HG03457 (cell line): Measurements from ENCODE around the gene SHISA9.
"Not testable (repeated sequence)": the region's sequence is repeated elsewhere in the genome, so short reads cannot be mapped to it uniquely, and the experiment has no call there.

Source experiments
- ATAC-seq: cut with Tn5 transposase; IDR thresholded peaks from one replicate; pipeline ENCODE4 v1.9.1; 2021; ENCODE audit warnings: moderate number of reproducible peaks; ENCODE audit not compliant: unreplicated experiment

SHISA9 gene

GRCh38 chr16:12901597-12902461, at the start of gene SHISA9:
Gene SHISA9, plus strand, starts transcription at chr16:12901598.
- no peak for ATAC-seq

GRCh38 chr16:12853972-12854371, 47.4 kb upstream of the SHISA9 start:
- no peak for ATAC-seq

GRCh38 chr16:12857435-12857834, 44.0 kb upstream of the SHISA9 start:
- not testable (repeated sequence) for ATAC-seq

DNA sequence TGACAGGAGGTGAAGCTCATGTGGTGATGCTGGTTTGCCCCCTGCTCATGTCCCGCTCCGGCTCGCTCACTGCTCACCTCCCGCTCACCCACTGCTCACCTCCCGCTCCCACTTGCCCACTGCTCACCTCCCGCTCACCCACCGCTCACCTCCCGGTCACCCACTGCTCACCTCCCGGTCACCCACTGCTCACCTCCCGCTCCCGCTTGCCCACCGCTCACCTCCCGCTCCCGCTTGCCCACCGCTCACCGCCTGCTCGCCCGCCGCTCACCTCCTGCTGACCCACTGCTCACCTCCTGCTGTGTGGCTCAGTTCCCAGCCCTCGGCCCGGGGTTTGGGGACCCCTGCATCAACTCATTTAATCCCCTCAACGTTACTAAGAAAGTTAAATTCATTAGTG, 39.1 kb upstream of the SHISA9 start:
- no peak for ATAC-seq

DNA sequence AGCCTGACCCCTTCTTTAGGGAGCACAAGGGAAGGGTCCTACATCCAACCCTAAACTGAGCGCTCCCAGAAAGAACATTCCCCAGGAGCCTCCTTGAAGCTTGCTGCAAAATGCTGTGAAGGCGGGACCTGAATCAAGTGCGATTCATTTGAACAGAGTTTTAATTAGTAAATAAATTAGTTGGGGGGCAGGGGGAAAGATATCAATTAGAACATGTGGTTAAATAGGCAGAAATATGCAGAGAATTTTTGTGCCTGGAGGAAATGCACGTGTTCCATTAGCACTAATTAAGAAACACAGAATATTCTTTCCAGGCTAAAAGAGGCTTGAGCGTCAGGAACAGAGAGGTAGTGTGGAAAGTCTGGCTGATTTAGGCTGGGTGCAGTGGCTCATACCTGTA, 38.5 kb upstream of the SHISA9 start:
- ATAC-seq = no peak

GRCh38 chr16:12866981-12867551, 34.3 kb upstream of the SHISA9 start:
- ATAC-seq = no peak

- ATAC-seq = no peak
Measured at GRCh38 chr16:12868169-12868568, 33.2 kb upstream of the SHISA9 start.

DNA sequence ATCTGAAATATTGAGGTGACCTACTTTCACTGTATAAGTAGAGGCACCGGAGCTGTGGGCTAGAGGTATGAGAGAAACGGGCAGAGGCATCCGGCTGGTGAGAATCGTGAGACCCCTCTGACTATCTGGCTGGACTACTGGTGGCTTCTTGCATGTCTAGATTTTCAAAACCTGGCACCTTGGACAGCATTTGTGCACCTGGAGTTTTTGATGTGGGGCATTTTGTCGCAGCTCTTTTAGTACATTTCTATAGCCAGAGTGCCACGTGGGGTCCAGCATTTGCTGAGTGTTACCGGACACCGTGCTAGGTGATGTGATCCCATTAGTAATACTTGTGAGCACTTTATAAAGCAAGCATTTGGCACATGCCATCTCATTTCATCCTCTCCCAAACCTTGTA, 32.6 kb upstream of the SHISA9 start:
- ATAC-seq = no peak

DNA sequence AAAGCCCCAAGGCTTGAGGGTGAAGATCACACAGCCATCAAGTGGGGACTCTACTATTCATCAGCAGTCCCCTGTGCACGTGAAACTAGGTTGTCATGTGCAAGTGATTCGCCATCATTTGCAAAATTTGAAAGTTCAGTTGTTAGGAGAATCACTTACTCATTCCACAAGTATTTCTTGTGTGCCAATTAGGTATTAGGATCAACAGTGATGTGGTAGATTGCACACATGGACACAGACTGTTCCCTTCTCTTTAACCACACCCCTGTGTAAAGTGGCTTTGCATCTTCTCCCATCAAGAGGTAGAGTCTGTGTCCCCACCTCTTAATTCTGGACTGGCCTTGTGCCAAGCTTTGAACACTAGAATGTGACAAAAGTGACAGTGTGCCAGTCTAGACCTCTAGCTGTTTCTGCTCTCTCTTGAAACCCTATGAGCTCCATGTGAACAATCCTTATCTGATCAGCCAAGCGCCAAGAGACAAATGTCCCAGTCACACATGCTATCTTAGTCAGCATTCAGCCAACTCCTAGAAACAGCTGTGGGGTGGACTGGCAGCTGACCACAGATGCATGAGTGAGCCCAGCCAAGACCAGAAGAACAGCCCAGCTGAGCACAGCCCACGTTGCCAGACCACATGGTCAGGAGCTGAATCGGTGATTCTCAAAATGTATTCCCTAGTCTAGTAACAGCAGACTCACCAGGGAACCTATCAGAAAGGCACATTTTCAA, 31.5 kb upstream of the SHISA9 start:
- ATAC-seq = no peak

- no peak for ATAC-seq
Measured at GRCh38 chr16:12871784-12872183, 29.6 kb upstream of the SHISA9 start.

DNA sequence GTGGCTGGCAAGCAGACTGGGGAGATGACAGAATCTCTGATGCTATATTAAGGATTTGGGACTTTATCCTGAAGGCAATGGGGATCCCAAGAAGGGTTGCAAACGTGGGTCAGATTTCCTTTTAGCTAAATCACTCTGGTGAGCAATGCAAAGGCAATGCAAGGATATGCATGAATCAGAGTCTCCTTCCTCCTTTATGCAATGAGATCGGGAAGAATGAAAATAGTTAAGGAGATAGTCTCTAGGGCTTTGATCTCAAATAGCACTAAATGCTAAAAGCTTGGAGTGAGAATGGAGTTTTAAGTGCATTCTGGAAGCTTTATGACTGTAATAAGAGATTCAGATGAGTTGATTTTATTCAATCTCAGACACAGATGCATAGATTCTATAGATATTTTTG, 27.2 kb upstream of the SHISA9 start:
- ATAC-seq = no peak

GRCh38 chr16:12876778-12877177, 24.6 kb upstream of the SHISA9 start:
- ATAC-seq = no peak

- no peak for ATAC-seq
Measured at GRCh38 chr16:12878973-12879372, 22.4 kb upstream of the SHISA9 start.

GRCh38 chr16:12879812-12880211, 21.6 kb upstream of the SHISA9 start:
- no peak for ATAC-seq

- no peak for ATAC-seq
Measured at GRCh38 chr16:12881182-12881581, 20.2 kb upstream of the SHISA9 start.

DNA sequence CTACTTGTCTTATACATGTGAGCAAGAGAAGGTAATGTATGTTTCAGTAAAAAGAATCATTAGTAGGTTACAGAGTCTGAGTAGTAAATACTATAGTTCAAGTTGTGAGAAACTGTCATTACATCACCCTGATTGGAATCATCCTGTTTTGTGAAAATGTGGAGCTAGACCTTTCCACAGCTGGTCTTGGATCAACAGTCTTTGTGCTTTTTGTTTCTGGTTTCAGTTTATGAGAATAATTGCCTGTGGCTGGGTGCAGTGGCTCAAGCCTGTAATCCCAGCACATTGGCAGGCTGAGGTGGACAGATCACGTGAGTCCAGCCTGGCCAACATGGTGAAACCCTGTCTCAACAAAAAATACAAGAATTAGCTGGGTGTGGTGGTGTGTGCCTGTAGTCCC, 19.7 kb upstream of the SHISA9 start:
- no peak for ATAC-seq

- no peak for ATAC-seq
Measured at GRCh38 chr16:12885742-12886141, 15.7 kb upstream of the SHISA9 start.

DNA sequence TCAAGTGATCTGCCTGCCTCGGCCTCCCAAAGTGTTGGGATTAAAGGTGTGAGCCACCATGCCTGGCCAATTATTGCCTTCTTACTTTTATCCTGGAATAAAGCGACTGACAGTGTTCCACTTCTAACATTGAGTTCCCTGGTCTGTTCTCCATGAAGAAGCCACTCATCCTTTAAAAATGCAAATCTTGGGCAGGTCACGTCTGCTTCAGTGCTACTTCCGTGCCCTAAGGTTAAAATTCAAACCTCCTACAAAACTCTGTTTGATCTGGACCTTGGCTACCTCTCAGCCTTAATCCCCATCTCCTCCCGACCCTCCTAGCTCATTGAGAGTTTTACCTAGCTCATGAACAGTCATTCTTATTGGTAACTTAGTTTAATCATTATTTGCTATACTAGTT, 9.6 kb upstream of the SHISA9 start:
- no peak for ATAC-seq

DNA sequence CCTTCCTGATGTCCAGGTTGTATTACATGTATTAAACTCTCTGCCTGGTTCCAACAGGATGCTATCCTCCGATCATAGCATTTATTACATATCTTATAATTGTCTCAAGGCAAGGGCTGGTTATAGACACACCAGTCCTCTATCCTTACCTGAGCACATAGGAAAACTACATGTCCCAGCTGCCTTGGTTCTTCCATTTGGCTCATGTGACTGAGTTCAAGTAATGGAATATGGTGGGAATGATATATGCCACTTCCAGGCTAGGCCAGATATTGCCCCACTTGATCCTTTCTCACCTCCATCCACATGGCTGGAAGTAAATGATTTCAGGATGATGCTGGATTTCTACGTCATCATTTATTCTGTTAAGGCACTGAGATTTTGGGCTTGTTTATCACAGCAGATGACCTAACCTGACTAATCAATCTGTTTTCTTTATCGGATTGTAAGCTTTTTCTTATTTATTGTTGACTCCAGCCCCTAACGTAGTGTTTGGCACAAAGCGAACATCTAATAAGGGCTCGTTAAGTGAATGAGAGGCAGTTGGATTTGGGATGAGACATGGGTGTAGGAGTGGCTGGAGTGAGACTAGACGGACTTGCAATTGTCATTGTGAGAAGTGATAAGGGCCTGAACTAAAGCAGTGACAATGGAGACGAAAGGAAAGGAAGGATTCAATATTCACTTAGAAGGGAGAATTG, 8.2 kb upstream of the SHISA9 start:
- no peak for ATAC-seq

- no peak for ATAC-seq
Measured at GRCh38 chr16:12896562-12896961, 4.8 kb upstream of the SHISA9 start.

- ATAC-seq = no peak
Measured at GRCh38 chr16:12898551-12898950, 2.8 kb upstream of the SHISA9 start.
